Testis (tissue), 3 donors: Measurements from ENCODE around the gene COX7A2L. TPM values are rescaled to one million over a fixed set of nuclear protein-coding genes. Genes with fewer than 3 reads are reported as not detected.

ENCODE experiments used
- DNase-seq: peaks from one replicate; pipeline ENCODE4 v3.0.0-alpha.2; 2019
- H3K27ac ChIP-seq, 2 donors: fragments of 200-600 bp; sonication (generic); one replicate each; pipeline ENCODE4 v1.5.1; 2019
- H3K27me3 ChIP-seq: fragments of 200-600 bp; sonication (generic); one replicate; pipeline ENCODE4 v1.5.1; 2019
- H3K36me3 ChIP-seq: fragments of 200-600 bp; sonication (generic); one replicate; pipeline ENCODE4 v1.5.1; 2017; ENCODE audit warnings: low read depth; ENCODE audit errors: missing control alignments
- H3K4me1 ChIP-seq: fragments of 200-600 bp; sonication (generic); one replicate; pipeline ENCODE4 v1.5.1; 2019
- H3K4me3 ChIP-seq, 2 donors: fragments of 200-600 bp; sonication (generic); one replicate each; pipeline ENCODE4 v1.5.1; 2017 to 2019
- H3K9me3 ChIP-seq: fragments of 200-600 bp; sonication (generic); one replicate; pipeline ENCODE4 v1.5.1; 2017
- POLR2A ChIP-seq: fragments of 450-650 bp; IDR thresholded peaks from one replicate; pipeline ENCODE4 v1.6.1; 2017; ENCODE audit warnings: antibody characterized with exemption, mild to moderate bottlenecking, moderate library complexity
- WGBS, 2 donors: methylation state at CpG; one replicate each; pipeline ENCODE4 v1.1.5; 2018; 5-methylcytosine and 5-hydroxymethylcytosine counted together
- intact Hi-C: fragments of 100-400 bp; cut with DNase I; formaldehyde crosslinking; loops from one replicate; pipeline ENCODE4 v1.15.1; 2023; ENCODE audit warnings: low total_unique reads
- polyA plus RNA-seq: library from polyadenylated mRNA; stranded (reverse); fragments of 350-450 nt; fragmentation: Illumina TruSeq; extraction: RNeasy Lipid Tissue Mini Kit (QIAGEN cat#74804); gene quantifications from one replicate; pipeline ENCODE4 v1.2.3, GENCODE V29; 2014; ENCODE audit warnings: low read depth, low replicate concordance; ENCODE audit not compliant: insufficient read depth
- total RNA-seq, 2 donors: library from RNA; depleted of rRNA; stranded (reverse); fragments of >200 nt; gene quantifications; one replicate each; pipeline ENCODE4 v1.2.3, GENCODE V29; 2016
- TF ChIP-seq, protein P1 (sequence below), 3 experiments: fragments of 450-650 bp in 2 of 3; fragments of 200-600 bp in 1 of 3; sonication (generic) in 1 of 3; IDR thresholded peaks; one replicate each; pipeline ENCODE4 v1.5.1; 2016 to 2019; ENCODE audit warnings: antibody characterized with exemption in 3 of 3, mild to moderate bottlenecking in 2 of 3, moderate library complexity in 1 of 3

Gene COX7A2L
- total and polyA plus RNA-seq, 3 donors from 2014 or later = 134 to 143 (median 142) TPM

GRCh38 chr2:42307180-42307579 is 53.8 kb downstream of the COX7A2L start:
- H3K4me1 ChIP-seq = no peaks in the 10 kb centered on the region
- no peaks in the 10 kb centered on the region for H3K36me3 ChIP-seq
- no peaks in the 10 kb centered on the region for H3K27me3 ChIP-seq
- H3K4me3 ChIP-seq = no peak overlapping the region
- TF ChIP-seq POLR2A = no peak
- TF ChIP-seq, protein P1, sequence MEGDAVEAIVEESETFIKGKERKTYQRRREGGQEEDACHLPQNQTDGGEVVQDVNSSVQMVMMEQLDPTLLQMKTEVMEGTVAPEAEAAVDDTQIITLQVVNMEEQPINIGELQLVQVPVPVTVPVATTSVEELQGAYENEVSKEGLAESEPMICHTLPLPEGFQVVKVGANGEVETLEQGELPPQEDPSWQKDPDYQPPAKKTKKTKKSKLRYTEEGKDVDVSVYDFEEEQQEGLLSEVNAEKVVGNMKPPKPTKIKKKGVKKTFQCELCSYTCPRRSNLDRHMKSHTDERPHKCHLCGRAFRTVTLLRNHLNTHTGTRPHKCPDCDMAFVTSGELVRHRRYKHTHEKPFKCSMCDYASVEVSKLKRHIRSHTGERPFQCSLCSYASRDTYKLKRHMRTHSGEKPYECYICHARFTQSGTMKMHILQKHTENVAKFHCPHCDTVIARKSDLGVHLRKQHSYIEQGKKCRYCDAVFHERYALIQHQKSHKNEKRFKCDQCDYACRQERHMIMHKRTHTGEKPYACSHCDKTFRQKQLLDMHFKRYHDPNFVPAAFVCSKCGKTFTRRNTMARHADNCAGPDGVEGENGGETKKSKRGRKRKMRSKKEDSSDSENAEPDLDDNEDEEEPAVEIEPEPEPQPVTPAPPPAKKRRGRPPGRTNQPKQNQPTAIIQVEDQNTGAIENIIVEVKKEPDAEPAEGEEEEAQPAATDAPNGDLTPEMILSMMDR (IDR thresholded peaks at IDR 0.05) = no peak
- intact Hi-C loops = no loop called here
- DNase-seq = no peak
- H3K9me3 ChIP-seq = no peaks in the 10 kb centered on the region
- H3K27ac ChIP-seq = no peak overlapping the region

GRCh38 chr2:42304059-42304713 is 56.8 kb downstream of the COX7A2L start:
- TF ChIP-seq, protein P1 (IDR thresholded peaks at IDR 0.05) = no peak
- TF ChIP-seq POLR2A = no peak
- Histone ChIP-seq H3K27me3 (no peaks in the 10 kb centered on the region), H3K27ac (no peak overlapping the region), H3K4me1 (no peaks in the 10 kb centered on the region), H3K36me3 (no peaks in the 10 kb centered on the region), H3K9me3 (no peaks in the 10 kb centered on the region), H3K4me3 (no peak overlapping the region)
- intact Hi-C loops = no loop called here
- WGBS, 2 donors = 81 to 93% methylated on average over 2 of the region's 2 CpGs
- no peak for DNase-seq

DNA sequence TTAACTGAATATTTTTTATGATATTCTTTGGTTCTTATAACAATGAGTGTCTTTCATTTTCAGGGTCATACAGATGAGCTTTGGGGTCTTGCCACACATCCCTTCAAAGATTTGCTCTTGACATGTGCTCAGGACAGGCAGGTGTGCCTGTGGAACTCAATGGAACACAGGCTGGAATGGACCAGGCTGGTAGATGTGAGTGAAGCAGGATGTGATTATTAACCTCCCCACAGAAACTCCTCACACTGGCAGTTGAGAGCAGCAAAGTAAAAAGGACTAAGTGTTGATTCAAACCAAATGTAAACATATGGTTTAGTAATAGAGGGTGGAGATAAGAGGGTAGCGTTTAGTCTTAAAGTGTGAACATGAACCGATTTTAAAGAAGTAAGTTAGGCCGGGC is 57.8 kb downstream of the COX7A2L start:
- 96 to 97% methylated on average over 3 of the region's 3 CpGs for WGBS, 2 donors
- Histone ChIP-seq H3K27ac (no peak overlapping the region), H3K4me3 (no peak overlapping the region), H3K36me3 (no peaks in the 10 kb centered on the region), H3K4me1 (no peaks in the 10 kb centered on the region), H3K9me3 (no peaks in the 10 kb centered on the region), H3K27me3 (no peaks in the 10 kb centered on the region)
- TF ChIP-seq, protein P1 (IDR thresholded peaks at IDR 0.05) = no peak
- DNase-seq = no peak
- intact Hi-C loops = no loop called here

DNA sequence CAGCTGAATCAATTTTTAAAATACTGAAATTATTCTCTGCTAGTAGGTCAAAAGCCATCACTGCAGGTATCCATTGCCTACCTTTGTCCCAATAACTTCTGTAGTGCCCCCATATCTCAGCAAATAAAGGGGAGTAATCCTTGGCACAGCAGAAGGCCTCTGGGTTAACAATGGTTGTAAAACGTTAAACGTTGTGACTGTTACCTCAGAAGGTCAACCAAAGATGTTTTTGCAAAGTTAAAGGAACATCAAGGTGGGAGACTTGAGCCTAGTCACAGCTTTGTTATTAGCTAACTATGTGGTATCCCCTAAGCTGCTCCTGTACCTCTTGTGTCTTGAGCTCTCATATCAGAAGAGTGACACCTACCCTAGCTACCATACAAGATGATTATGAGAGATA is 60.5 kb downstream of the COX7A2L start:
- no peak for TF ChIP-seq POLR2A
- TF ChIP-seq, protein P1 (IDR thresholded peaks at IDR 0.05) = no peak
- Histone ChIP-seq H3K9me3 (no peaks in the 10 kb centered on the region), H3K4me3 (no peak overlapping the region), H3K27ac (no peak overlapping the region), H3K27me3 (no peaks in the 10 kb centered on the region), H3K36me3 (no peaks in the 10 kb centered on the region), H3K4me1 (no peaks in the 10 kb centered on the region)
- intact Hi-C loops = no loop called here
- 60% methylated on average over 2 of the region's 2 CpGs for whole genome bisulfite sequencing, 2 donors
- DNase-seq = no peak

Other genes starting within 250 kb of the COX7A2L start
- gene EML4, start 191.9 kb downstream of the COX7A2L start, total RNA-seq = 10 to 100 TPM; 67.1 to 71.0 TPM
- 49.0 TPM for gene EML4, start 191.9 kb downstream of the COX7A2L start, polyA plus RNA-seq
- 10 to 100 TPM; 11.3 to 12.4 TPM for gene KCNG3, start 132.8 kb upstream of the COX7A2L start, total RNA-seq
- gene KCNG3, start 132.8 kb upstream of the COX7A2L start, polyA plus RNA-seq = 1.2 TPM
- 10 to 100 TPM; 58.5 to 84.6 TPM for gene MTA3, start 207.4 kb upstream of the COX7A2L start, total RNA-seq
- 77.0 TPM for gene MTA3, start 207.4 kb upstream of the COX7A2L start, polyA plus RNA-seq